Erythroblast (primary cell): Measurements from ENCODE around the gene C1GALT1.

ENCODE experiments used
- GATA1 ChIP-seq: IDR thresholded peaks from 2 replicates; pipeline ENCODE4 v1.6.1; 2011; ENCODE audit warnings: low read depth, mild to moderate bottlenecking, control low read depth, low read length, moderate library complexity
- POLR2A ChIP-seq: IDR thresholded peaks from 2 replicates; pipeline ENCODE4 v1.6.1; 2011; ENCODE audit warnings: mild to moderate bottlenecking, low read length

- no peak for TF ChIP-seq POLR2A
- no peak for TF ChIP-seq GATA1
These were observed 17.0 kb upstream of the C1GALT1 start for GRCh38 chr7:7165372-7165771.
